Smooth muscle cell (in vitro differentiated cells): ENCODE results near the gene OR4D10. TPM values are rescaled to one million over a fixed set of nuclear protein-coding genes. Genes with fewer than 3 reads are reported as not detected.

Experiments used
- DNase-seq: peaks from one replicate; lab custom pipeline; 2025; ENCODE audit not compliant: unreplicated experiment; lab: John Stamatoyannopoulos, UW
- H2AFZ ChIP-seq: fragments of 200-600 bp; sonication (generic); 2 replicates; pipeline ENCODE4 v1.6.0; 2016; ENCODE audit warnings: antibody characterized with exemption, low read depth, mild to moderate bottlenecking
- H3F3A ChIP-seq: fragments of 200-600 bp; sonication (generic); 2 replicates; pipeline ENCODE4 v1.6.0; 2017; ENCODE audit warnings: antibody characterized with exemption, low read depth
- H3K27ac ChIP-seq: fragments of 200-600 bp; sonication (generic); 2 replicates; pipeline ENCODE4 v1.5.1; 2016; ENCODE audit warnings: low read depth, mild to moderate bottlenecking
- H3K27me3 ChIP-seq: fragments of 200-600 bp; sonication (generic); 2 replicates; pipeline ENCODE4 v1.6.1; 2016; ENCODE audit warnings: low read depth, mild to moderate bottlenecking
- H3K36me3 ChIP-seq: fragments of 200-600 bp; sonication (generic); 2 replicates; pipeline ENCODE4 v1.5.1; 2016; ENCODE audit warnings: low read depth
- H3K4me1 ChIP-seq: fragments of 200-600 bp; sonication (generic); 2 replicates; pipeline ENCODE4 v1.5.1; 2016; ENCODE audit warnings: low read depth
- H3K4me2 ChIP-seq: fragments of 200-600 bp; sonication (generic); 2 replicates; pipeline ENCODE4 v1.6.0; 2016; ENCODE audit warnings: mild to moderate bottlenecking
- H3K4me3 ChIP-seq: fragments of 200-600 bp; sonication (generic); 2 replicates; pipeline ENCODE4 v1.5.1; 2016; ENCODE audit warnings: mild to moderate bottlenecking
- H3K79me2 ChIP-seq: fragments of 200-600 bp; sonication (generic); 2 replicates; pipeline ENCODE4 v1.6.0; 2016; ENCODE audit warnings: low read depth, mild to moderate bottlenecking
- H3K9ac ChIP-seq: fragments of 200-600 bp; sonication (generic); 2 replicates; pipeline ENCODE4 v1.6.0; 2016; ENCODE audit warnings: low read depth
- H3K9me3 ChIP-seq: fragments of 200-600 bp; sonication (generic); replicated peaks from 2 replicates; pipeline ENCODE4 v1.5.1; 2016; ENCODE audit warnings: low read depth
- H4K20me1 ChIP-seq: fragments of 200-600 bp; sonication (generic); 2 replicates; pipeline ENCODE4 v1.6.0; 2016; ENCODE audit warnings: low read depth
- CTCF ChIP-seq: fragments of 200-600 bp; sonication (generic); IDR thresholded peaks from 2 replicates; pipeline ENCODE4 v1.5.1; 2017; ENCODE audit warnings: borderline replicate concordance, mild to moderate bottlenecking, antibody characterized with exemption; ENCODE audit not compliant: insufficient read depth, poor library complexity, severe bottlenecking
- WGBS: methylation state at CpG from one replicate; pipeline ENCODE4 v1.1.7; 2016; ENCODE audit warnings: low lambda C conversion rate; 5-methylcytosine and 5-hydroxymethylcytosine counted together
- polyA plus RNA-seq: library from polyadenylated mRNA; unstranded; fragments of >200 nt; fragmentation: Nextera tagmentation; extraction: Ambion mirVana; gene quantifications from 2 replicates; pipeline ENCODE4 v1.2.1, GENCODE V29; 2016
- total RNA-seq: library from RNA; depleted of rRNA; stranded (reverse); fragments of >200 nt; gene quantifications from 2 replicates; pipeline ENCODE4 v1.2.3, GENCODE V29; 2014

The OR4D10 gene
- total and polyA plus RNA-seq, 2 experiments from 2014 or later, result not detected

- Histone ChIP-seq H3K79me2 (no peaks in the 10 kb centered on the region), H3K9ac (no peak overlapping the region), H3K27me3 (no peaks in the 10 kb centered on the region), H3K4me2 (no peak overlapping the region), H3K4me3 (no peak overlapping the region), H3K4me1 (no peaks in the 10 kb centered on the region), H3K9me3 (no peaks in the 10 kb centered on the region), H3K36me3 (no peaks in the 10 kb centered on the region), H3F3A (no peaks in the 10 kb centered on the region), H2AFZ (no peak overlapping the region), H4K20me1 (no peaks in the 10 kb centered on the region), H3K27ac (no peak overlapping the region)
- DNase-seq, result no peak
- TF ChIP-seq CTCF, result no peak
- WGBS, result 71% methylated on average over 2 of the region's 2 CpGs
Observed at GRCh38 chr11:59448484-59448883, 24.6 kb upstream of the OR4D10 start.

- Histone ChIP-seq H3K9me3 (no peaks in the 10 kb centered on the region), H3K9ac (no peak within 1 kb of the TSS), H3K4me3 (no peak within 1 kb of the TSS), H3F3A (no peaks in the 10 kb centered on the region), H4K20me1 (no peaks in the 10 kb centered on the region), H3K4me2 (no peak within 1 kb of the TSS), H2AFZ (no peak within 1 kb of the TSS), H3K36me3 (no peaks in the 10 kb centered on the region), H3K27me3 (no peaks in the 10 kb centered on the region), H3K4me1 (no peaks in the 10 kb centered on the region), H3K27ac (no peak within 1 kb of the TSS), H3K79me2 (no peaks in the 10 kb centered on the region)
- DNase-seq, result no peak
- no peak for TF ChIP-seq CTCF
- WGBS, result 91% methylated on average over 2 of the region's 2 CpGs
Observed at GRCh38 chr11:59456661-59457060, 16.5 kb upstream of the OR4D10 start, which contains the start of gene OR4D6. TSS of gene OR4D6 (plus strand) at chr11:59456961. CDS start at chr11:59456961, 0 bp downstream.

GRCh38 chr11:59459916-59460315 lies 13.2 kb upstream of the OR4D10 start:
- no peaks in the 10 kb centered on the region for H3K36me3 ChIP-seq
- no peaks in the 10 kb centered on the region for H4K20me1 ChIP-seq
- no peak overlapping the region for H2AFZ ChIP-seq
- no peak for DNase-seq
- H3K27me3 ChIP-seq, result no peaks in the 10 kb centered on the region
- H3K9me3 ChIP-seq, result no peaks in the 10 kb centered on the region
- no peak overlapping the region for H3K4me3 ChIP-seq
- no peak overlapping the region for H3K9ac ChIP-seq
- no peak overlapping the region for H3K27ac ChIP-seq
- TF ChIP-seq CTCF, result no peak
- no peaks in the 10 kb centered on the region for H3F3A ChIP-seq
- H3K4me1 ChIP-seq, result no peaks in the 10 kb centered on the region
- no peak overlapping the region for H3K4me2 ChIP-seq
- no peaks in the 10 kb centered on the region for H3K79me2 ChIP-seq
- 72% methylated on average over 3 of the region's 3 CpGs for WGBS

- H3F3A ChIP-seq, result no peaks in the 10 kb centered on the region
- no peaks in the 10 kb centered on the region for H3K9me3 ChIP-seq
- no peaks in the 10 kb centered on the region for H3K27me3 ChIP-seq
- H3K4me2 ChIP-seq, result no peak overlapping the region
- no peaks in the 10 kb centered on the region for H3K4me1 ChIP-seq
- no peaks in the 10 kb centered on the region for H4K20me1 ChIP-seq
- no peaks in the 10 kb centered on the region for H3K36me3 ChIP-seq
- no peak overlapping the region for H2AFZ ChIP-seq
- no peak overlapping the region for H3K27ac ChIP-seq
- 61% methylated on average over 5 of the region's 5 CpGs for WGBS
- no peaks in the 10 kb centered on the region for H3K79me2 ChIP-seq
- TF ChIP-seq CTCF, result no peak
- DNase-seq, result no peak
- H3K9ac ChIP-seq, result no peak overlapping the region
- H3K4me3 ChIP-seq, result no peak overlapping the region
Observed at GRCh38 chr11:59463190-59463641, 9.9 kb upstream of the OR4D10 start.
